Measurements from ENCODE around the gene TRAF1.
"Not testable (repeated sequence)": the region's sequence is repeated elsewhere in the genome, so short reads cannot be mapped to it uniquely, and the experiment has no call there.

The TRAF1 gene, protein sequence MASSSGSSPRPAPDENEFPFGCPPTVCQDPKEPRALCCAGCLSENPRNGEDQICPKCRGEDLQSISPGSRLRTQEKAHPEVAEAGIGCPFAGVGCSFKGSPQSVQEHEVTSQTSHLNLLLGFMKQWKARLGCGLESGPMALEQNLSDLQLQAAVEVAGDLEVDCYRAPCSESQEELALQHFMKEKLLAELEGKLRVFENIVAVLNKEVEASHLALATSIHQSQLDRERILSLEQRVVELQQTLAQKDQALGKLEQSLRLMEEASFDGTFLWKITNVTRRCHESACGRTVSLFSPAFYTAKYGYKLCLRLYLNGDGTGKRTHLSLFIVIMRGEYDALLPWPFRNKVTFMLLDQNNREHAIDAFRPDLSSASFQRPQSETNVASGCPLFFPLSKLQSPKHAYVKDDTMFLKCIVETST

DNA sequence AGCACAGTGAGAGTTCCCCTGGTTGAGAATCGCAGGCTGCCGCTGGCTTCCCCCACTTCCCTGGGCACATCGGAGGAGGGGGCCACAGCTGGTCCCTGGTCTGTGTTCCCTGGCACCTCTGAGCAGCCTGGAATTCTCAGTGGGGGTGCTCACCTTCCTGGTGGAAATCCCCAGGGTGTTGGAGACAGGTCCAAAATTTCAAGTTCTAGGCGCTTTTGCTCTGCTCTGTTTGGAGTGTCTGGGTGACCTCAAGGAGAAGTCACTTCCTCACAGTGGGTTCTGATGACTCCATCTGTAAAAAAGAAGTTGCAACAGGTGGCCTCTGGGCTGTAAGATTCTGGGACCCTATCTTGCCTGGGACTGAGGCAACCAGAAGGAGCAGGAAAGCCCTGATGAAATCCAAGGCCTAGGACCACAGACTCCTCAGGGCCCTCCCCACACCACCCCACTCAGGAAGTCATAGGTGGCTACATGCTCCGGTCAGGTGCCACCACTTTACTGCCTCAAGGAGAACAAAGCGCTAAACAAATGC, at the start of gene TRAF1:
TRAF1 (minus strand) TSS at position 400 of the 532 bp plus-strand sequence. CDS start 721 bp downstream, outside the sequence.
- DNase-seq (ENCODE audit: extremely low spot score, insufficient read length, low read depth) (no peak), FAIRE-seq (no peak)

DNA sequence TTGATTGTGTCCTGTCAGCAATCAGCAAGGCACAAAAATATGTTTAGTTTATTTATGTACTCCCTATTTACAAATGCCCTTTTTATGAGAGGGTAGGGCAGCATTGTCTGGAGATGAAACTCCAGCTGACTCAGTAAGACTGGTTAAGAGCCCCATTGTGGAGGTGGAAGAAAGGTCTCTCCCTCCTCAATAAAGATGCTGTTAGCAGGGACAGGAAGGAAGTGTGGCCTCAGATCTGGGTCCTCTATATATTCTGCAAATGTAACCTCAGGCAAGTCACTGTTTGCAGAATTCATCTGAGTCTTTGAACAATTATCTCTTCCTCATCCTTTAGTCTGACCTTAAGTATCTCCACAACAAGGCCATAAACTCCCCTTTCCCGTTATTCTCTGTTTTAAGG, 48.3 kb upstream of the TRAF1 start:
- DNase-seq (ENCODE audit: extremely low spot score, insufficient read length, low read depth) (no peak), FAIRE-seq (no peak)

DNA sequence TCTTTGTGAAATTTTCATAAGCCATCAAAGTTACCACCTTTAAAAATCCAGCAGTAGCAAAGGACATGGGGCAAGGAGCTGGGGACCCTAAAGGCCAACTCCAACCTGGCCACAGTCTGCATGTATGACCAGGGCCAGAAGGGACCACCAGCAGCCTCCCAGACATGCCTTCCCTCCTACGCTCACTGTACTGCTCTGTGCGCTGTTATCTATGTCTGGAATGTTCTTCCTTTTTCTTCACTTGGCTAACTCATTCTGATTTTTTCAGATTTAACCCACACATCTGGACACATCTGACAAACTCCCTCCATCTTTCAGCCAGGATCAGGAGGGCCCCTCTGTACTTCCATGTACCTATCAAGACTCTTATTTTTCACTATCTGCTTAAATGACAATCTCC, 47.6 kb upstream of the TRAF1 start:
- DNase-seq (ENCODE audit: extremely low spot score, insufficient read length, low read depth), result no peak
- FAIRE-seq, result no peak

DNA sequence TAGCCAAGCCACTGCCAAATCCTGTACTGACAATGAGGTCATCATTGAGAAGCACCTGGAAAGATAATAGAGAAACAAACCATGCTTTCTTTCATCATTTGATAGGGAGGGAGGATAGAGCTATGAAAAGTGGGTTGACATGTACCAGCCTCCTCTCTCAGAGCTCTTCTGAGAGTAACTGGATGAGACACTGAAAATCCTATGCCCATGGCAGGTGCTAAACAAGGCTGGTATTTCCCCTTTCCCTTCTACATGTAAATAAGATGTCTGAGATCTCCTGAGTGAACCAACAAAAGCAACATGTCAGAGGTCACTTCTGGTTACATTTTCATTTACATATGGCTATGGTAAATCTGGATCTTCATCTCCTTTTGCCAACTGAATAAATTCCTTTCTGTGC, 45.3 kb upstream of the TRAF1 start:
- DNase-seq (ENCODE audit: extremely low spot score, insufficient read length, low read depth), result no peak
- FAIRE-seq, result peak; percentile 36

DNA sequence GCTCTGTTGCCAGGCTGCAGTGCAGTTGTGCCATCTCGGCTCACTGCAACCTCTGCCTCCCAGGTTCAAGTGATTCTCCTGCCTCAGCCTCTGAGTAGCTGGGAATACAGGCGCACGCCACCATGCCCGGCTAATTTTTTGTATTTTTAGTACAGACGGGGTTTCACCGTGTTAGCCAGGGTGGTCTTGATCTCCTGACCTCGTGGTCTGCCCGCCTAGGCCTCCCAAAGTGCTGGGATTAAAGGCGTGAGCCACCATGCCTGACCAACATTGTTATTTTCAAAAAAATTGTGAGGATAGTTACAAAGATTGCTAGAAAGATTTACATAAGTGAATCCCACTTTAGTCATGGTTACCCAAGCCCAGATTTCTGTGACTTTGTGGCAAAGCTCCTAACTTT, 44.9 kb upstream of the TRAF1 start:
- FAIRE-seq; DNase-seq (ENCODE audit: extremely low spot score, insufficient read length, low read depth): not testable (repeated sequence)

DNA sequence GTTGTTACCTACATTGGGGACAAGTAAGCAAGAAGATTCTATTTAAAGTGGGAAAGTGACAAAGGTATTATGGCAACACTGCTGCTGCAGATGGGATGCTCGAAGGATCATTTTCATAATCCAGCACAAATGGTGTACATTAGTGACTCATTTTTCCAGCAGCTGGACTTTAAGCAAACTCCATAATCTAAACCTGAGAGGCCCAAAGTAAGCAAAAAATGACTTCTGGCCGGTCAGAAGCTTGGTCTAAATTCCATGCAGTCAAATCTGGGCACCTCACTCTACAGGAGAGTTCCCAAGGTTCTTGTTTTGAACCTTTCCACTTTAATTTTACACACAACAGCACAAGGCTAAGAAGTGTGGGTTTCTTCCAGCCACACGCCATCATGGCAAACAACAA, 43.6 kb upstream of the TRAF1 start:
- no peak for DNase-seq (ENCODE audit: extremely low spot score, insufficient read length, low read depth)
- FAIRE-seq, result no peak

DNA sequence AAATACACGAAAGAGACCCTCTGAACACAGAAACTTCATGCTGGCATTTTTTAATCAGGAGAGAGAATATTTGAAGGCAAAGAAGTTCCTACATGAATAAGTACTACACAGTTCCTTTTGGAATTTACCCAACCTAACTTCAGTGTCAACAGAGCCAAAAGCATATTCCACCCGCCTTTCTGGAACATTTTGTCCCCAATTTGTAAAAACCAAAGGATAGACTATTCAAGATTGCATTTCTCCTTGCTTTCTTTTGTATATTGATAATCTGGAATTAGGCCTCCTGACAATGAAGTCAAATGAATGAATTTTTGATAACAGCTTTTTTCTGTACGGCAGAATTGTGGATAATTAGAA, 39.4 kb upstream of the TRAF1 start:
- FAIRE-seq (no peak), DNase-seq (ENCODE audit: extremely low spot score, insufficient read length, low read depth) (no peak)

DNA sequence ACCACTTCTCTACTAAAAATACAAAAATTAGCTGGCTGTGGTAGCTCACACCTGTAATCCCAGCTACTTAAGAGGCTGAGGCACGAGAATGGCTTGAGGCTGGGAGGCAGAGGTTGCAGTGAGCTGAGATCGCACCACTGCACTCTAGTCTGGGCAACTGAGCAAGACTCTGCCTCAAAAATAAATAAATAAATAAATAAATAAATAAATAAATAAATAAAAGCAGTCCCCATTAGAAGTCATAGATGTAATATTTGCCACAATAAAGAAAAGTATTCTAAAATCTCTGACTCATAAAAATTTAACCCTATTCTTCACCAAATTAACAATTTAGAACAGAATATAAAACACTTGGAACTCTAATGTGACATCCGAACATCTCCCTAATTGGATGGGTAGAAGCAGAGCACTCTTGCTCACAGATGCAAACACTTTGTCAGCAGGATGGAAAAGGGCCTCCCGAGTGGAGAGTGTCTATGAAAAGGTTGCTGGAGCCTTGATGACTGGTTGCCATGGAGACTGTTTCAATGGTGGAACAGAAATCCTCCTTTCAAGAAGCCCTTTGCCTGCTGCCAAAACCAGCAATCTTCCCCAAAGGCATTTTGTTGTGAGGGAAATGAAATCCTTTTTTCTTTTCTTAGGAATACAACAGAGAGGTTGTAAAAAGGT, 38.9 kb upstream of the TRAF1 start:
- DNase-seq (ENCODE audit: extremely low spot score, insufficient read length, low read depth), result no peak
- no peak for FAIRE-seq

DNA sequence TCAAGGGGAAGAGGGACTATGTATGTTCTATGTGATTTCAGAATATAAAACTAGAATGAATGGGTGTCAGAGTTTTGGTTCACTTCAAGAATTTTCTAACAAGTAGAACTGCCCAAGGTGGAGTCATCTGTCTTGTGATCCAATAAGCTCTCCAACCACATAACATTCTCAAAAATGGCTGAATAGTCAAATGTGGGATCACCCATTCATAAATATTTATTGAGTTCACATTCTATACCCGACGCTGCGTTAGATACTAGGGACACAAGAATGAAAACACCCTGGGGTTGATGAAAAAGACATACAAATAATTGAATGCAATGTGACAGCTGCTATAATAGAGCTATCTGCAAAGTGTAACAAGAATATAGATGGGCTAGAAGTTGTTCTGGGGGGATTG, 35.3 kb upstream of the TRAF1 start:
- FAIRE-seq (no peak), DNase-seq (ENCODE audit: extremely low spot score, insufficient read length, low read depth) (no peak)

DNA sequence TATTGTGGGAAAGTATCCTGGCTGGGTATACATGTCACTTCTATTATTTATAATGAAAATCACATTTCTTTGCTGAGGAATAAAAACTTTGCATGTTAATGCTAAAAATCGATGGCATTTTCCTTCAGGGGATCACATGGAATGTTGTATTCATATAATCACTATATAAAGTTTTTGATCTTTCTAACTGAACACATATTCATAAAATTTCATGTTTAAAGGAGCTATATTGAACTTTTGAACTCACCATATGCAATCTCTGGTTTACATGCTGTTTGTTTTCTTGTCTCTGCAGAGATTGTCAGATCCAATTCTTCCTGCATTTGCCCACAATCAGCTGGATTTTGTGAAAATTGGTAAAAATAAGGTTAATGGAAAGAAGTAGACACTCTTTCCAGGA, 33.4 kb upstream of the TRAF1 start:
- DNase-seq (ENCODE audit: extremely low spot score, insufficient read length, low read depth), result no peak

DNA sequence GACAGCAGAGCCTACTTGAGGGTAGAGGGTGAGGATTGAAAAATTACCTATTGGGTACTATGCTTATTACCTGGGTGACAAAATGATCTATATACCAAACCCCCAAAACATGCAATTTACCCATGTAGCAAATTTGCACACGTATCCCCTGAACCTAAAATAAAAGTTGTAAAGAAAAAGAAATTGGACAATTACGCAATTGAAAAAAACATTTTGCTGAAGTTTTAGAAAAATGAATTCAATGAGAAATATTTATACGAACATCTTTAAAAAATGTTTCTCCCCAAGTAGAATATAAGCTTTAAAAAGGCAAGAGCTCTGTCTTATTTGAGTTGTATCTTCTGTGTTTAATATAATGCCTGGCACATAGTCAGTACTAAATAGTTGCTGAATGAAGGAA, 30.3 kb upstream of the TRAF1 start:
- no peak for DNase-seq (ENCODE audit: extremely low spot score, insufficient read length, low read depth)
- FAIRE-seq, result no peak

More for the DNA sequence above, 33.4 kb upstream of the TRAF1 start:
- FAIRE-seq, result no peak

DNA sequence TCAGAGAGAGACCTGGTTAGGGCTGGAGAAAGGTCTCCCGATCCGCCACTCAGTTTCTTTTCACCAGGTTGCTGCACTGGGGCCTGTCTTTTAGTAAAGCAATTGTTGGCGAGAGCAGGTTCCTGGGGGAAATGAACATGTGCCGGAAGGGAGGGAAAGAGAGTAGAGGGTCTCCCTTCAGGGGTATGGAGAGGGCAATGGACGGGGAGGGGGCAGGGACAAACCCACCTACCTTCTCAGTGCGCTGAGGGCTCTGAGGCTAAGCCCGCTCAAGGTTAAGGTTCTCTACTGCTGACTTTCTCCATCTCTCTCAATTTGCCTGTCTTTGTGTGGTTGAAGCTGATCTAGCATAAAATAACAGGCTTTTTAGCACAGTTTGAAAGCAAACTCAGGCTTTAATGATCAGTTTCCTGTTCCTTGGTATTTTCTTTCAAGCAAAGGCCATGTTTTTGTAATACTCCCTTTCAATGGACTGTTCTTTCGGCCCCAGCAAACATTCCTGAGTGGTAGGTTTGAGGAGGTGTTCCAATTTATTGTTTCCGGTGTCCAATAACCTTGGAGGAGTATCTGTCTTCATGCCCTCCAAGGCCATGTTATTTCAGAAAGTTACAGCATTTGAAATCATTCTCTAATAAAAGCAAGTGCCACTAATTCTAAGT, 25.5 kb upstream of the TRAF1 start:
- FAIRE-seq (no peak), DNase-seq (ENCODE audit: extremely low spot score, insufficient read length, low read depth) (no peak)

DNA sequence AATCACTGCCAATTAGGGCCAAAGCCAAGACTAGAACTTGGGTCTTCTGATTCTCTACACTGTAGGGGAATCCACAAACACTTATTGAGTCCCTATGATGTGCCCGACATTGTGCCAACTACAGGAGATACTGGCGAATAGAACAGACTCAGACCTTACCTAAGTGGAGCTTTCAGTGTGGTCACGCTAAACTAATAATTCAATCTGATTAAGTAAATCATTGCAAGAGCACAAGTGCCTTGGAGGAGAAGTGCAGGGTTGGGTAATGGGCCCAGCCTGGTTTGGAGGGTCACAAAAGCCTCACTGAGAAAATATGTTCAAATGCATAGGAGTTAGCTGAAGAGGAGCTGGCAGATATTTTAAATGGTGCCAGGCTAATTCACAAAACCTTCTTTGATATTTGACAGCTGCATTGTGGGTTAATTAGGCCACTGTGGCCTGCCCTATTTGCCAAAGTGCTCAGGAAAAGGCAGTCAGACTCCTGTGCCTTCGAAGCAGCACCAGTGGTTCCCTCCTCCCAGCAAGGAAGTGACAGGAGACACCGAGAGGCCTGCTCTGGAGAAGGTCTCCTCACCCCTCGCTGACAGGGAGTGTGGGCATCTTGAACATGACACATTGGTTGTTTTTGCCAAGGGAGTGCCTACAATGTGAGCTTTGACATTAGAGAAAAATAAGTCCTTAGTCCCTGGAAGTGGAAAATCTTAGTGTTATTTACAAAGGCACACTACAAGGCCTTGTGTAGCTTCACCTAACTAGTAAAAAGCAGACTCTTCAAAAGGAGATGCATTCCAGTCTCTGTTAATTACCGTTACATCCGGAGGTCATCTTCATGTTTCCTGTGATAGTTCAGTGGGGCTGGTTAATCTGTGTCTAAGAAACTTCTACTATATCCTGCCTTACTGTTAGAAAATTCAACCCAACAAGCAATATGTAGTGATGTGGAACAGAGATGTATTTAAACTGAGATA, 24.1 kb upstream of the TRAF1 start:
- DNase-seq (ENCODE audit: extremely low spot score, insufficient read length, low read depth) (no peak), FAIRE-seq (peak; percentile 29)

DNA sequence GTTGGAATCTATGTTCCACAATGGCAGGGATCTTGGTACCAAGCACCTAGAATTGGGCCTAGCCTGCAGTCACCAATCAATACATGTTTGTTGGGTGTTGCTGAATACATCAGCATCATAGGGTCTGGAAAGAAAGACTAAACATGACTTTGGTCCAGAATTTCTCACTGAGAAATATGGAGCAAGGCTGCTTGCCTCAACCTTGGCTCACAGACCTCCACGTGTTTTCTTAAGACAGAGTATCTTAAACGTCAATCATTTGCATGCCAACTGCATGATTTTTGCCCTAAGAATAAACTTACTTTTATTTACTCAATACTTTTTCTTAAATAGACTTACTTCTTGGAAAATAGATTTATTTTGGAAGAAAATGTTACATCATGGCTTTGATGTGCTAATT, 22.7 kb upstream of the TRAF1 start:
- no peak for FAIRE-seq
- DNase-seq (ENCODE audit: extremely low spot score, insufficient read length, low read depth), result no peak

DNA sequence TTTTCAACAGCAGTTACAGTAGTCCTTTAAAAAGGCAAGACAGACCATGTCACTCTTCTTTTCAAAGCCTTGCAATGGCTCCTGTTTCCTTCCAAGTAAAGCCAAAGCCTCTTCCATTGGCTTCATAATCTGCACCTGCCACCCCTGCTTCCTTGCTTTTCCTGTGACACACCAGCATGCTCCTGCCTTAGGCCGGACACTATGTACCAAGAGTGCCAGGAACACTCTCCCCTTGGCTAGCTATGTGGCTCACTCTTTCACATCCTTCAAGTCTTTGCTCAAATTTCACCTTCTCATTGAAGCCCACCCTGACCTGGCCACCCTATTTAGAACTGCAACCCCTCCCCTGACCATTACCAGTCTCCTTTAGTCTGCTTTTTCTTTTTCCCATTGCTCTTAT, 22.2 kb upstream of the TRAF1 start:
- FAIRE-seq, result no peak

DNA sequence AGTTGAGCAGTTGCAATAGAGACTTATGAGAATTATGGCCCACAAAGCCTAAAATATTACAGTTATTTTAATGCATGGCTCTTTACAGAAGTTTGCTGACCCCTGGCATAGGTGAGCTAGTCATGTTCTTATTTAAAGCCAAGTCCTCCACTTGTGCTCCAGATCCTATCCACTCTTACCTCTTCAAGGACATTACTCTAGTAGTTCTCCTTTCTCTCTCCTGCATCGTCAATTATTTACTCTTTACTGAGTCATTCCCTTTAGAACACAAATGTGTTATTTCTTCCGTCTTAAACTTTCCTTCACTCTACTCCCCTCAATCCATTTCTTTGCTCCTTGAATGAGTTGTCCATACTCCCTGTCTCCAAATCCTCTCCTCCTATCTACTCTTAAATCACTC, 20.6 kb upstream of the TRAF1 start:
- DNase-seq (ENCODE audit: extremely low spot score, insufficient read length, low read depth), result no peak
- FAIRE-seq, result no peak

More for the DNA sequence above, 22.2 kb upstream of the TRAF1 start:
- DNase-seq (ENCODE audit: extremely low spot score, insufficient read length, low read depth), result no peak

DNA sequence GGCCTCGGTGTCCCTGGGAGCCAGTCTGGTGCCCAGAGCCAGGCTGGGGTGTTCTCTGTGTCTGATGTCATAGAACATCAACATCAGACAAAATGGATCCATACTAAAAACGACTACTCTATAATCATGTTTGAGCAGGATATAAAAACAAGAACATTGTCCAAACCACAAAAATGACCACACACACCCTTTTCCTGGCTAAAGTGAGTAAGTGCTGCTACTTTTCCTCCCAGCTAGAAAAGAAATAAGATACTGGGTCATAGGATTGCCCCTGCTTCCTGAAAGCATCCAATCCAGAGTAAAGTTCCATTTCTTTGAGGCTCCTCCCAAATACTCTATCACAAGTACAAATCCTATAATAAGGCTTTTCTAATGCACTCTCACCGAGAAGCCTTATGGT, 19.7 kb upstream of the TRAF1 start:
- DNase-seq (ENCODE audit: extremely low spot score, insufficient read length, low read depth), result no peak
- no peak for FAIRE-seq

DNA sequence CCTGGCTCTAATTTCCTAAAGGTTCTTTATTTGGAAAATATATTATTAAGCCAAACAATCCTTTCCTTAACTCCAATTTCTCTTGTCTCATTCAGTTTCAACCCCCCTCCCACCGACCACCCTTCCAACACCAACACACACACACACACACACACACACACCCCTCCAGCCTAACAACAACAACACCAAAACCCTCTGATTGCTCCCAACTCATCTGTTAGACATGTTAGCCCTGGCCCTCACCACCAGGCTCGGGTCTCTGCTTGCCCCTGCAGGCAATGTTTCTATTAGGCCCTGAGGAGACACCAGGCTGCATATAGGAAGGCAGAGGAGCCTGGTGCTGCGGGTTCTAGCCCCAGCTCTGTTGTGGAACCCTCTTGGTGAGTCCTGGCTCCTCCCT, 18.4 kb upstream of the TRAF1 start:
- DNase-seq (ENCODE audit: extremely low spot score, insufficient read length, low read depth) (no peak), FAIRE-seq (no peak)

DNA sequence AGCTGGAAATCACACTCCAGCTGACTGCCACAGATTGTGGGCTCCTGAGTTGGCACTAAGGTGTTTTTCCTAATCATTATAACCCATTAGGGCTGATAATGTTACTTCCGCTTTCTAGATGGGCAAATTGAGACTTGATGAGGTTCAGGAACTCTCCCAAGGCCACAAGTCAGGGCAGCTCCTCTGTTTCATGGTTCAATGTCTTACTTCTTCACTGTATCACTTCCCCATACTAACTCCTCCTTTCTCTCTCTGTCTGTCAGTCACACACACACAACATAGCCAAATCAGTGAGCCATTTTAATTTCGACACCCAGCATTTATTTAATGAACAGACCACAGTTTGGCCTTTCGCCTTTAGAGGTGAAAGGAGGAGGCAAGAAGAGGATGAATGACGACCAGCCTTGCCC, 17.8 kb upstream of the TRAF1 start:
- peak; percentile 65 for DNase-seq (ENCODE audit: extremely low spot score, insufficient read length, low read depth)
- FAIRE-seq, result peak; percentile 91

Measured in GM18507 (cell line).